Inflammatory macrophage treated with lipopolysaccharide for 1 hour (primary cell): ENCODE data around the gene TMEM267.
"Not testable (repeated sequence)": the region's sequence is repeated elsewhere in the genome, so short reads cannot be mapped to it uniquely, and the experiment has no call there.

Experiments
- DNase-seq, 2 donors: peaks; one replicate each; pipeline ENCODE4 v3.0.0-alpha.2; 2020 to 2022

The TMEM267 gene

GRCh38 chr5:43456556-43456955 is 27.1 kb downstream of the TMEM267 start:
- DNase-seq = no peak

- DNase-seq = not testable (repeated sequence)
Observed at GRCh38 chr5:43441575-43441974, 42.1 kb downstream of the TMEM267 start.

- no peak for DNase-seq
Observed at GRCh38 chr5:43437062-43437660, 46.5 kb downstream of the TMEM267 start.

GRCh38 chr5:43433382-43433781 is 50.3 kb downstream of the TMEM267 start:
- no peak for DNase-seq

GRCh38 chr5:43432486-43433375 is 50.9 kb downstream of the TMEM267 start:
- DNase-seq = peak; percentile 7 to 9

GRCh38 chr5:43429706-43430105 is 54.0 kb downstream of the TMEM267 start:
- DNase-seq = no peak

- no peak for DNase-seq
Observed at GRCh38 chr5:43429016-43429415, 54.6 kb downstream of the TMEM267 start.

- DNase-seq = no peak
Observed at GRCh38 chr5:43427306-43427705, 56.4 kb downstream of the TMEM267 start.

- DNase-seq = no peak
Observed at GRCh38 chr5:43425983-43426382, 57.7 kb downstream of the TMEM267 start.

- not testable (repeated sequence) for DNase-seq
Observed at GRCh38 chr5:43423086-43423485, 60.6 kb downstream of the TMEM267 start.

- DNase-seq = no peak
Observed at GRCh38 chr5:43422143-43422542, 61.5 kb downstream of the TMEM267 start.

GRCh38 chr5:43421450-43422133 is 62.1 kb downstream of the TMEM267 start:
- no peak for DNase-seq

- no peak for DNase-seq
Observed at GRCh38 chr5:43420241-43420640, 63.4 kb downstream of the TMEM267 start.

- no peak for DNase-seq
Observed at GRCh38 chr5:43418561-43418960, 65.1 kb downstream of the TMEM267 start.

GRCh38 chr5:43416803-43417394 is 66.8 kb downstream of the TMEM267 start:
- no peak for DNase-seq

GRCh38 chr5:43415935-43416802 is 67.5 kb downstream of the TMEM267 start:
- DNase-seq = no peak

- no peak for DNase-seq
Observed at GRCh38 chr5:43413966-43414365, 69.7 kb downstream of the TMEM267 start.

GRCh38 chr5:43412644-43413043 is 71.0 kb downstream of the TMEM267 start:
- no peak for DNase-seq

GRCh38 chr5:43412156-43412555 is 71.5 kb downstream of the TMEM267 start, which contains the start of gene CCL28:
Gene CCL28 (minus strand): TSS chr5:43412391. CDS start chr5:43412316, 75 bp downstream.
- no peak for DNase-seq

- no peak for DNase-seq
Observed at GRCh38 chr5:43411495-43411894, 72.2 kb downstream of the TMEM267 start.

GRCh38 chr5:43410414-43410813 is 73.3 kb downstream of the TMEM267 start:
- DNase-seq = no peak

- DNase-seq = no peak
Observed at GRCh38 chr5:43409809-43410271, 73.8 kb downstream of the TMEM267 start.
